K562 (cell line): Measurements from ENCODE around the gene WASF1. TPM values are rescaled to one million over a fixed set of nuclear protein-coding genes. Genes with fewer than 3 reads are reported as not detected.
A peak's percentile ranks its signal among the peaks of the same experiment; 100 is the strongest.

ENCODE experiments used
- ATF2 ChIP-seq: sonication (generic); formaldehyde crosslinking; IDR thresholded peaks from 2 replicates; pipeline ENCODE4 v1.8.1; 2022; ENCODE audit warnings: missing genetic modification reagents
- CEBPG ChIP-seq, 3 experiments: fragments of 200-800 bp in 1 of 3; sonication (Bioruptor generic) in 1 of 3; sonication (generic) in 1 of 3; formaldehyde crosslinking in 1 of 3; IDR thresholded peaks in 2 of 3; conservative IDR thresholded peaks in 1 of 3; 2 replicates each; pipeline versions ENCODE4 v1.6.1 to v1.8.0; 2016 to 2022; ENCODE audit warnings: missing compliant biosample characterization in 2 of 3, missing genetic modification characterization in 2 of 3, mild to moderate bottlenecking in 1 of 3, missing genetic modification reagents in 1 of 3
- E4F1 ChIP-seq: fragments of 250-450 bp; sonication (Bioruptor Pico); IDR thresholded peaks from 2 replicates; pipeline ENCODE4 v1.5.0; 2021; ENCODE audit warnings: mild to moderate bottlenecking, borderline replicate concordance
- NFIX ChIP-seq: fragments of 250-450 bp; sonication (Bioruptor Pico); IDR thresholded peaks from 2 replicates; pipeline ENCODE4 v1.4.0; 2020; ENCODE audit warnings: low read depth, mild to moderate bottlenecking, moderate library complexity
- PHF20 ChIP-seq: fragments of 450-650 bp; IDR thresholded peaks from 2 replicates; pipeline ENCODE4 v1.6.1; 2018; ENCODE audit not compliant: partially characterized antibody
- SIX5 ChIP-seq, 2 experiments: IDR thresholded peaks; 2 replicates each; pipeline ENCODE4 v1.6.1; 2011; ENCODE audit warnings: low read length in 2 of 2, borderline replicate concordance in 1 of 2, low read depth in 1 of 2, mild to moderate bottlenecking in 1 of 2, moderate library complexity in 1 of 2; ENCODE audit not compliant: insufficient read depth in 1 of 2
- SREBF1 ChIP-seq: fragments of 150-350 bp; IDR thresholded peaks from 2 replicates; pipeline ENCODE4 v1.6.1; 2014; ENCODE audit warnings: antibody characterized with exemption, low read depth, low read length, borderline replicate concordance
- TBL1XR1 ChIP-seq, 2 experiments: IDR thresholded peaks; 2 replicates each; pipeline ENCODE4 v1.6.1; 2012; ENCODE audit warnings: improper control_type of control experiment in 2 of 2, low read length in 2 of 2, mild to moderate bottlenecking in 1 of 2
- TCF15 ChIP-seq: fragments of 250-450 bp; sonication (Bioruptor Pico); IDR thresholded peaks from 2 replicates; pipeline ENCODE4 v1.8.0; 2022; ENCODE audit warnings: moderate library complexity, mild to moderate bottlenecking, inconsistent platforms
- ZNF140 ChIP-seq: fragments of 250-450 bp; sonication (Bioruptor Pico); IDR thresholded peaks from 2 replicates; pipeline ENCODE4 v1.8.0; 2021; ENCODE audit warnings: moderate library complexity, mild to moderate bottlenecking, inconsistent platforms
- ZNF707 ChIP-seq: fragments of 250-450 bp; sonication (Bioruptor Pico); conservative IDR thresholded peaks from 2 replicates; pipeline ENCODE4 v1.8.0; 2022; ENCODE audit warnings: inconsistent platforms, mild to moderate bottlenecking, moderate library complexity
- polyA plus RNA-seq, 8 experiments: library from polyadenylated mRNA; depleted of rRNA in 4 of 8; stranded (reverse) in 5 of 8; unstranded in 3 of 8; fragments of >200 nt; fragmentation: Nextera tagmentation in 2 of 8; fragmentation: Illumina TruSeq in 1 of 8; extraction: Ambion mirVana in 2 of 8; extraction: Trizol in 1 of 8; gene quantifications; 2 replicates each; pipeline versions ENCODE4 v1.2.1 to v1.2.3, GENCODE V29; 2011 to 2014; ENCODE audit warnings: inconsistent platforms in 1 of 8, missing spikeins in 1 of 8
- total RNA-seq, 7 experiments: library from RNA; depleted of rRNA in 6 of 7; stranded (reverse); fragments of >200 nt in 6 of 7; fragmentation: Illumina TruSeq in 2 of 7; extraction: Trizol in 2 of 7; gene quantifications; 2 replicates each; pipeline versions ENCODE4 v1.2.1 to v1.2.3, GENCODE V29; 2011 to 2021; ENCODE audit warnings: low replicate concordance in 1 of 7
- TF ChIP-seq, protein P1 (sequence below): fragments of 250-450 bp; sonication (Bioruptor Pico); IDR thresholded peaks from 2 replicates; pipeline ENCODE4 v1.4.0; 2020; ENCODE audit warnings: mild to moderate bottlenecking, moderate library complexity
- TF ChIP-seq, protein P2 (sequence below), 3 experiments: fragments of 200-800 bp in 1 of 3; fragments of 250-450 bp in 1 of 3; fragments of 450-650 bp in 1 of 3; sonication (Bioruptor Pico) in 1 of 3; sonication (Bioruptor generic) in 1 of 3; formaldehyde crosslinking in 1 of 3; IDR thresholded peaks; 2 replicates each; pipeline versions ENCODE4 v1.6.1 to v1.8.0; 2016 to 2022; ENCODE audit warnings: mild to moderate bottlenecking in 2 of 3, missing genetic modification characterization in 2 of 3, missing compliant biosample characterization in 1 of 3, moderate library complexity in 1 of 3
- TF ChIP-seq, protein P3 (sequence below), 2 experiments: fragments of 250-450 bp in 1 of 2; fragments of 450-650 bp in 1 of 2; sonication (Bioruptor Pico) in 1 of 2; IDR thresholded peaks; 2 replicates each; pipeline versions ENCODE4 v1.6.1 to v1.8.0; 2016 to 2021; ENCODE audit warnings: mild to moderate bottlenecking in 2 of 2, moderate library complexity in 2 of 2, missing compliant biosample characterization in 1 of 2, missing genetic modification characterization in 1 of 2

WASF1 gene
- total and polyA plus RNA-seq, 9 of the 15 experiments (the other 6 are each of a cell fraction or from before 2014, with no cell fraction given): 2.1 to 18.2 (median 7.4) TPM

DNA sequence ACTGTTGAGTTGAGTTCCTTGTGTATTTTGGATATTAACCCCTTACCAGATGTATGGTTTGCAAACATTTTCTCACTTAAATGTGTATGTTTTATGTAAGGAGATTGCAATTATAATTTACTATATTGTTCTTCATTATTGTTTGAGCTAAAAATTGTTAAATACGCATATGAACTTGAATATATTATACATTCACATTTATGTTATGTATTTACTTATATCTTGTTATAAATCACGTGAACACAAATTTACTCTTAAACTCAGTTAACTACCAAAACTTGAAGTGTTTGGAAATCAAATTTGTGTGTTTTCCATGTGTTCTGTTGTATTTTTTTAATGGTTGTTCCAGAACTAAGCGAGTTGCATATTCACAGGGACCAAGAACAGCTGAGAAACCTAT lies 19.1 kb upstream of the WASF1 start (continued):
- TF ChIP-seq SIX5 (IDR thresholded peaks at IDR 0.05; ENCODE audit: borderline replicate concordance in 1 of 2, insufficient read depth in 1 of 2, low read depth in 1 of 2, low read length in 2 of 2) (no peak), PHF20 (no peak), E4F1 (0 out of 2 replicates have a peak, but pooled peaks have one; percentile 56), TBL1XR1 (IDR thresholded peaks at IDR 0.05; ENCODE audit: low read length in 2 of 2) (no peak), ZNF140 (peak; percentile 92), ATF2 (no peak), CEBPG (CRISPR knock-in tag; IDR thresholded peaks at IDR 0.05) (no peak), CEBPG (tag; conservative IDR thresholded peaks at IDR 0.05 in 1 of 2, IDR thresholded peaks at IDR 0.05 in 1 of 2) (peak in 1 of 2 experiments; percentile 32; a peak in 1 of 4 replicates), ZNF707 (CRISPR knock-in tag) (peak; percentile 70; the same call in 1 of the 2 replicates), TCF15 (CRISPR knock-in tag) (peak; percentile 54; the same call in 1 of the 2 replicates), NFIX (CRISPR knock-in tag) (peak; percentile 82), SREBF1 (no peak)
- TF ChIP-seq, protein P1, sequence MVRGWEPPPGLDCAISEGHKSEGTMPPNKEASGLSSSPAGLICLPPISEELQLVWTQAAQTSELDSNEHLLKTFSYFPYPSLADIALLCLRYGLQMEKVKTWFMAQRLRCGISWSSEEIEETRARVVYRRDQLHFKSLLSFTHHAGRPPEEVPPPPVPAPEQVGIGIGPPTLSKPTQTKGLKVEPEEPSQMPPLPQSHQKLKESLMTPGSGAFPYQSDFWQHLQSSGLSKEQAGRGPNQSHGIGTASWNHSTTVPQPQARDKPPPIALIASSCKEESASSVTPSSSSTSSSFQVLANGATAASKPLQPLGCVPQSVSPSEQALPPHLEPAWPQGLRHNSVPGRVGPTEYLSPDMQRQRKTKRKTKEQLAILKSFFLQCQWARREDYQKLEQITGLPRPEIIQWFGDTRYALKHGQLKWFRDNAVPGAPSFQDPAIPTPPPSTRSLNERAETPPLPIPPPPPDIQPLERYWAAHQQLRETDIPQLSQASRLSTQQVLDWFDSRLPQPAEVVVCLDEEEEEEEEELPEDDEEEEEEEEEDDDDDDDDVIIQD (CRISPR knock-in tag): 0 out of 2 replicates have a peak, but pooled peaks have one; percentile 72
- TF ChIP-seq, protein P2, sequence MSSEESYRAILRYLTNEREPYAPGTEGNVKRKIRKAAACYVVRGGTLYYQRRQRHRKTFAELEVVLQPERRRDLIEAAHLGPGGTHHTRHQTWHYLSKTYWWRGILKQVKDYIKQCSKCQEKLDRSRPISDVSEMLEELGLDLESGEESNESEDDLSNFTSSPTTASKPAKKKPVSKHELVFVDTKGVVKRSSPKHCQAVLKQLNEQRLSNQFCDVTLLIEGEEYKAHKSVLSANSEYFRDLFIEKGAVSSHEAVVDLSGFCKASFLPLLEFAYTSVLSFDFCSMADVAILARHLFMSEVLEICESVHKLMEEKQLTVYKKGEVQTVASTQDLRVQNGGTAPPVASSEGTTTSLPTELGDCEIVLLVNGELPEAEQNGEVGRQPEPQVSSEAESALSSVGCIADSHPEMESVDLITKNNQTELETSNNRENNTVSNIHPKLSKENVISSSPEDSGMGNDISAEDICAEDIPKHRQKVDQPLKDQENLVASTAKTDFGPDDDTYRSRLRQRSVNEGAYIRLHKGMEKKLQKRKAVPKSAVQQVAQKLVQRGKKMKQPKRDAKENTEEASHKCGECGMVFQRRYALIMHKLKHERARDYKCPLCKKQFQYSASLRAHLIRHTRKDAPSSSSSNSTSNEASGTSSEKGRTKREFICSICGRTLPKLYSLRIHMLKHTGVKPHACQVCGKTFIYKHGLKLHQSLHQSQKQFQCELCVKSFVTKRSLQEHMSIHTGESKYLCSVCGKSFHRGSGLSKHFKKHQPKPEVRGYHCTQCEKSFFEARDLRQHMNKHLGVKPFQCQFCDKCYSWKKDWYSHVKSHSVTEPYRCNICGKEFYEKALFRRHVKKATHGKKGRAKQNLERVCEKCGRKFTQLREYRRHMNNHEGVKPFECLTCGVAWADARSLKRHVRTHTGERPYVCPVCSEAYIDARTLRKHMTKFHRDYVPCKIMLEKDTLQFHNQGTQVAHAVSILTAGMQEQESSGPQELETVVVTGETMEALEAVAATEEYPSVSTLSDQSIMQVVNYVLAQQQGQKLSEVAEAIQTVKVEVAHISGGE (CRISPR knock-in tag; IDR thresholded peaks at IDR 0.05): peak in 1 of 3 experiments; percentile 36; a peak in 1 of 6 replicates
- TF ChIP-seq, protein P3, sequence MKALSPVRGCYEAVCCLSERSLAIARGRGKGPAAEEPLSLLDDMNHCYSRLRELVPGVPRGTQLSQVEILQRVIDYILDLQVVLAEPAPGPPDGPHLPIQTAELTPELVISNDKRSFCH (CRISPR knock-in tag; IDR thresholded peaks at IDR 0.05): peak; percentile 54; the same call in 1 of the 2 replicates
- TF ChIP-seq, protein P3 (tag; IDR thresholded peaks at IDR 0.05): no peak
